GM18870 (cell line): ENCODE results near the gene CCDC149.

Source experiments
- ATAC-seq: cut with Tn5 transposase; IDR thresholded peaks from one replicate; pipeline ENCODE4 v1.9.1; 2021; ENCODE audit warnings: moderate library complexity; ENCODE audit not compliant: unreplicated experiment

CCDC149 gene

GRCh38 chr4:24912252-24913118, at the start of gene CCDC149:
Gene CCDC149 (minus strand): TSS chr4:24913042. CDS start chr4:24912864, 178 bp downstream.
- ATAC-seq = no peak

DNA sequence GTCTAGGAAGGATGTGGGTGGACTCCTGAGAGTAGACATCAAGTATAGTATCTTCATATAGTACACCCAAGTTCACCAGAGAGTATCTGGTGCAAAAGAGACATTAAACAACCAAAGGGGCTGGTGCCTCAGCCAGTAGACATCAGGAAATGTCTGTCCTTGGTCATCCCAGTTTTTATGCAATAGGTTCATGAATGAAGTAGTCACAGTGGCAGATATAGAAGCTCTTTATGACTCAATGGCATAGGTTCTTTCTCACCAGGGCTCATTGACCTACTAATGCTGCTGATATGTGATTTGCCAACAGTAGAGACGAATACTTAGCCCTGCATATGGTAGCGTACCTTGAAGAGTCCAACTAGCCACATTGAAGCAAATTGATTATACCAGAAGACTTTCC, 45.0 kb upstream of the CCDC149 start:
- ATAC-seq = no peak

- no peak for ATAC-seq
Measured at GRCh38 chr4:24956763-24957162, 43.9 kb upstream of the CCDC149 start.

- ATAC-seq = no peak
Measured at GRCh38 chr4:24956091-24956490, 43.2 kb upstream of the CCDC149 start.

DNA sequence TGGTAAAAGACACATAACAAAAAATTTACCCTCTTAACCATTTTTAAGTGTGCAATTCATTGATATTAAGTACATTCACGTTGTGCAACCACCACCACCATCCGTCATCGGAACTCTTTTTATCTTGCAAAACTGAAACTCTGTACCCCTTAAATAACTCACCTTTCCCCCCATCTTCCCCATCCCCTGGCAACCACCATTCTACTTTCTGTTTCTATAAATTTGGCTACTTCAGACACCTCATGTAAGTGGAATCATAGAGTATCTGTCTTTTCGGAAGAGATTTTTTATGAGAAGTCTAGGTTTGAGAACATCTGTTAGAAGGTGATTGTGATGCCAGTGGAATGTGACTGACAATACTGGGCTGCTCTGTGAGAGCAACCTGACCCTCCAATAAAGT, 39.8 kb upstream of the CCDC149 start:
- ATAC-seq = no peak

DNA sequence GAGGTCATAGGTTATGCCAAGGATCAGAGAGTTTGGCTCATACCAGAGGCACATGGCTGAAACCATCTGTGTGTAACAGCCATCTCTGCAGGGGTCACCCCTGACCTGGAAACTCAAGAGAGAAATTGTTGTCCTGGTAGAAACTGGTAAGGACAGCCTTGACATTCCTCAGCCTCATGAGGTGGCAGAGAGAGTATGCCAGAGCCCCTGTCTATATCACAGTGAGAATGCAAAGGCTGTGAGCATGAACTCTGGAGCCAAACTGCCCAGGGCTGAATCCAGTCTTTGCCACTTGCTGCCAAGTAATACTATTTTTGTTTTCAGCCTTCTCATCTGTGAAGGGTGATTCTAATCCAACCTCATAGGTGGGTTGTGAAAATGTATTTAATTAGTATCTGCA, 37.1 kb upstream of the CCDC149 start:
- no peak for ATAC-seq

- ATAC-seq = no peak
Measured at GRCh38 chr4:24937917-24938281, 25.1 kb upstream of the CCDC149 start.

- no peak for ATAC-seq
Measured at GRCh38 chr4:24937176-24937916, 24.5 kb upstream of the CCDC149 start.

DNA sequence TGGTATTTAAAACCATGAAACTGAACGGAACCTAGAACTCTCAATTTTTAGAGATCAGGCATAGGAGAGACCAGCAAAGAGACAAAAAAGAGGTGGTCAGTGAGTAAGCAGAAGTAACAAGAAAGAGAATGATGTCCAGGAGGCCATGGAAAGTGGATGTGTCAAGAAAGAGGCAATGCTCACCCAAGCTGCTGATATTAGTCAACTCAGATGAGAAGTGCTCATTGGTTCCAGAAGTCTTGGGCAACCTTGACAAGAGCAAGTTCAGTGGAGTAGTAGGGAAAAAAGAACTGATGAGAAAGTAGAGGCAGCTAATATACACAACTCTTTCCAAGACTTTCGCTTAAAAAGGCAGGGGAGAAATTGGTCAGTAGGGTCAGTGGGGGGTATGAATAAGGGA, 23.0 kb upstream of the CCDC149 start:
- ATAC-seq = no peak

- ATAC-seq = no peak
Measured at GRCh38 chr4:24934311-24934710, 21.5 kb upstream of the CCDC149 start.

GRCh38 chr4:24933684-24934275, 20.9 kb upstream of the CCDC149 start:
- no peak for ATAC-seq

DNA sequence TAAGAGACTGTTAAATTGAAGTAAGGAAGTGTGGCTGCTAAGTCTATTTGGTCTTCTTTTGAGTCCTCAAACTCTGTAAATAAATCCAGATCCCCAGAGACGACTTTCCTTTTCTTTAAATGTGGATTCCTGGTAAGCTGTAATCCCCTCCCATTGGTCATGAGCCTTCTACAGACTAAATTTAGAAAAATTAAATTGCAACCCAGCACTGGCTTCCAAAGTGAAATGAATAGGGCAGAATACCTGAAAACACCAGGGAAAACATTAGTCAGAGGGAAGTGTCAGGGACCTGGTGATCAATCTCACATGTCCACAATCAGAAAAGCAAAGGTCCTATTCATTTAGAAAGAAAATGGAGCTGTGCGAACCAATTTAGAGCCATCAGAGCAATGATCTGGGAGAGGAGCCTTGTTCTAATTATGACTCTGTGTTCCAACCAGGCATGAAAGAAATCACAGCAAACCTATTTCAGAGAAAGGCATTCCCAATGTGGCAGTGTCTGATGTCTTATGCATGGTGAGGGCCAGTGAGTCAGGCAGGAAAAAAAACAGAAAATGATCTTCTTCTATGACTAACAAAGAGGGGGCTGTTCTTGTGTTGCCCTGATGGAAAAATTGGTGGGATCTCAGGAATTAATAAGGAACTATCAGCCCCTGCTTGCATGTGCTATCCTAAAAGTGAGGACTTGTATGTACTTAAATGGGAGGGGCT, 19.8 kb upstream of the CCDC149 start:
- ATAC-seq = no peak

- no peak for ATAC-seq
Measured at GRCh38 chr4:24930151-24930550, 17.3 kb upstream of the CCDC149 start.

DNA sequence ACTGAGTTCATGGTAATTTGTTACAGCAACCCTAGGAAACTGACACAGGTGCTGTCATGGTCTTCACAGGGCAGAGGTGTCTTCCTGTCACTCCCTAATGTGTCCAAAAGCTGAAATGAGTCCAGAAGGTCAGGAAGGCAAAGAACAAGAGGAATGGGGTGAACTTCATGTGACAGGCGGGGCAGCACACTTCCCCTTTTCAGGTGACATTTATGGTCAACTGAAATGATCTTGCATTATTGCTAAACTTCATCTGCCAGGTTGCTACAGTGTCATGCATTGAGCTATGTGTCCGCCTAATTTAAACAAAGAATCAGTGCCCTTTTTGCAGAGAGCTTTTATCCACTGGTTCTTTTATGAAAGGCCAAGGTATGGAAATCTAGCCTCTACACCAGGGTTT, 15.9 kb upstream of the CCDC149 start:
- ATAC-seq = no peak

DNA sequence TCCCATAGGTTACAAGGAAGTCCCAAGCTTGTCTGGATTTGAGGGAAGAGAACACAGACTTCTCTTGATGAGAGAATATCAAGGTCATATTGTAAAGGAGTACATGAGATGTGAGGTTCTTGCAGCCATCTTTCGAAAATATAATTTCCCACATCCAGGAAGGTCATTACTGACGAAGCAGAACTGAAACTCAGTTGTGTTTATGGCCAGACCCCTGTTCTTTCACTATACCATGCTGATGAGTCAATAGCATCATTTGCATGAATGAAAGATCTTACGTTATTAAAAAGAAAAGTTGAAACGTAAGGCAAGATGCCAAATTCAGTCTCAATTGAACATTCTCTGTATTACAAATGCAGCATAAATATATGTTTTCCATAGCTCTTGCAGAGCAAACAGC, 14.2 kb upstream of the CCDC149 start:
- ATAC-seq = no peak

DNA sequence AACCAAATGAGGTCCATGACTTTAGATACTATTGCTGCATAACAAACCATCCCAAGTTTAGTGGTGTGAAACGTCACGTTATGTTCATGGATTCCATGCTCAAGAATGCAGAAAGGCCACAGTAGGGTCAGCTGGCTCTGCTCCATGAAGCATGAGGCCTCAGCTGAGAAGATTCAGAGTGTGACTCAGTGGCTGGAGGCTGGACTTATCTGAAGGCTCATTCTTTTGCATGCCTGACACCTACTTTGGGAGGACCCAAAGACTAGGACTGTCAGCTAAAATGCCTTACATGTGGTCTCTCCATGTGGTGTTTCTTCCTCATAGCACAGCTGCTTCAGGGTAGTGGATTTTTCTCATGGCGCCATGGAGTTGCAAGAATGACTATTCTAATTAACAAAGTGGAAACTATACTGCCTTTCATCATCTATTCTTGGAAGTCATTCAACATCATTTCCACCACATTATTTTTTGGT, 11.5 kb upstream of the CCDC149 start:
- ATAC-seq = no peak

DNA sequence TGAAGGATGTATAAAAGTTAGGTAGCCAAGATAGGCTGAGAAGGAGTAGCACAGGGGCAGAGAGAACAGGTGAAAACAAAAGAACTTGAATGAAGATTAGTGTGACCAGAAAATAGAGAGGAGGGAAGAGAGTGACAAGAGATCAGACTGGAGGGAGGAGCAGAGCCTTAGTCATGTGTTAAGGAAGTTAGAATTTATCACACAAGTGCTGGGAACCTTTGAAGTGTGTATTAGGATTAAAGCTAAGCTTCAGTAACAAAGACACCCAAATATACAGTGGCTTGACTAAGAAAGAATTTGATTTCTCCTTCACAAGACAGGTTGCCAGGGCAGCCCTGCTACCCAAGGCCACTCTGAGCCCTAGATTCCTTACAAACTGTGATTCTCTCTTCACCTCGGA, 10.7 kb upstream of the CCDC149 start:
- no peak for ATAC-seq

GRCh38 chr4:24923002-24923401, 10.2 kb upstream of the CCDC149 start:
- ATAC-seq = no peak

GRCh38 chr4:24922416-24922815, 9.6 kb upstream of the CCDC149 start:
- ATAC-seq = no peak

- no peak for ATAC-seq
Measured at GRCh38 chr4:24921491-24921890, 8.6 kb upstream of the CCDC149 start.

GRCh38 chr4:24920008-24920407, 7.2 kb upstream of the CCDC149 start:
- no peak for ATAC-seq
